Stimulated activated CD8-positive, alpha-beta memory T cell treated with anti-CD3 and anti-CD28 coated beads, Interleukin-15, amount 100 ng/mL, for 24 hours (primary cell): ENCODE results near the gene SLCO4C1.

ENCODE experiments used
- DNase-seq: peaks from one replicate; pipeline ENCODE4 v3.0.0-alpha.2; 2020; ENCODE audit warnings: low read depth

SLCO4C1 gene

DNA sequence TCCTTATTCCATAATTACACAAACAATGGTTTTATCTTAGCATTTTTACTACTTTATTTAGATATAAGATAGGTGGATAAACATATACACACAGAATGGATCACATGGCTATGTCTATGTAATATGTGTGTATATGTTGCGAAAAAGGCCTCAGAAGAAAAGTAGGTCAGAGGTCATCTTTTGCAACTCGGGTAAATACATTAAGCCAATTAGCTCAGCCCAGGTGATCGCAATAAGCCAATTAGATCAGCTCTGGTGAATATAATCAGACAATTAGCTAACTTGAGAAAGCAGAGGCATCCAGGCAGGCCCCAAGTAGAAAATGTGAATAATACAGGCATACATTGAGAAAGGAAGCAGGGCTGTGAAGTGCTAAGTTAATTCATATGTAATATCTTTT lies 24.3 kb downstream of the SLCO4C1 start:
- no peak for DNase-seq

DNA sequence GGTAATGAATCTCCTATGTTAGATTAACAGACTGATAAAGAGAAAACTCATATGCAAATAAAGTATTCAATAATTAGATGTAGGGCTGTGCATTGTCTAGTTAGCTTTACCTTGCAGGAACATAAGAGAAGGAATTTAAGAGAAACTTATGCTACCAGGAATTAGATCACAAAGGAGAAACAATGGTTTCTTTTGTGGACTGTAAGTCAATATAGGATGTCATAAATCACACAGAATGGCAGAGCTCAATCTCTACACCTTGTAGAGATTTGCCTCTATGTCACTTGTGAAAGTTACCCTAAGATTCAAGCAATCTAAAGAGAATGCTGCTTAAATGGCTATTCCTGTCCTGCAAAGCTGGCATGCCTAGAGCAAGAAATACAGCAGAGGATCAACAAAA lies 26.0 kb downstream of the SLCO4C1 start:
- no peak for DNase-seq

DNA sequence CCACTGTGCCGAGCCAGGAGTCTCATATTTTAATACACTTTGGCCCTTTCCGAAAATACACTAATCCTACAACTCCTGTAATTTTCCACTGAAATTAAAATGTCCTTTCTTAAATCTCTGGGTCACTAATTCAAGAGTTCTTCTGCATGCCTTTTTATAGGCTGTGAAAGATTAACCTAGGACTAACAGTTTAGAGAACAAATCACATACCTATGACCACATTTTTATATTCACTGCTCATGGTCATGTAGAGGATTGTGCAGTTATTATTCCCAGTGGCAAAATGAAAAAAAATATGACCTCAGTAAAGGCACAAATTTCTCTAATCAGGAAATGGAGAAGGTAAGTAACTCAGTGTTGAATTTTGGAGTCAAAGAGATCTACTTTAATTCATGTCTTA lies 33.4 kb downstream of the SLCO4C1 start:
- DNase-seq = no peak

DNA sequence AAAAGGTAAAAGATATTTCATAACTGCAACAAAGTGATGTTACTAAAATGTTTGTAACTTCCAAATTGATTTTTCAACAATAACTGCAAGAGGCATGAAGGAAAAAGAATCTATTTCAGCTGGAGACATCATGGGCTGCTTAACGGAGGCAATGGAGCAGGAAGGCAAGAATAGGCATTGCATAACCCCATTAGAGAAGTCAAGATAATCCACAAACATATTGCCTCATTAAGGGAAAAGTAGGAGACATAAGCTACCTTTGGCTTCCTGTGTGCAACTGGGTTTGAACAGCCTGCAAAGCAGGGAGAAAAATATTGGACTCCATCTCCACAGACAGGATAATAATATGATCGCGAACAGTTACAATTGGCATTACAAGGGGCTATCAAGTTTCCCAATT lies 46.7 kb downstream of the SLCO4C1 start:
- no peak for DNase-seq

DNA sequence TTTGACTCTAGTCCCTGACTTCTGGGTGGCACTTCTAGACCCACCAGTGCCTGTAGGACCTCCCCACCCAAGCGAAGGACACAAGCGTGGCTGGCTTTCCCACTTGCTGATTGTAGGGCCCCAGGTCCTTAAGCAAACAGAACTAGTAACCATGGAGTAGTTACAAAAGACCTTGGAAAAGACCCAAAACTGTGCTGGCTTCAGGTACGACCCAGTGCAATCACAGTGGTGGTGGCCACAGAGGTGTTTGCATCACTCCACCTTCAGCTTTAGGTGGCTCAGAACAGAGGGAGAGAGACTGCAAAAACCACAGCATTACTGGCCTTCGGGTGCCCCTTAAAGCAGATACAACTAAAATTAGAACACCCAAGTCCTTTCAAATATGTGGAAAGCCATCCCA lies 52.9 kb downstream of the SLCO4C1 start:
- no peak for DNase-seq

DNA sequence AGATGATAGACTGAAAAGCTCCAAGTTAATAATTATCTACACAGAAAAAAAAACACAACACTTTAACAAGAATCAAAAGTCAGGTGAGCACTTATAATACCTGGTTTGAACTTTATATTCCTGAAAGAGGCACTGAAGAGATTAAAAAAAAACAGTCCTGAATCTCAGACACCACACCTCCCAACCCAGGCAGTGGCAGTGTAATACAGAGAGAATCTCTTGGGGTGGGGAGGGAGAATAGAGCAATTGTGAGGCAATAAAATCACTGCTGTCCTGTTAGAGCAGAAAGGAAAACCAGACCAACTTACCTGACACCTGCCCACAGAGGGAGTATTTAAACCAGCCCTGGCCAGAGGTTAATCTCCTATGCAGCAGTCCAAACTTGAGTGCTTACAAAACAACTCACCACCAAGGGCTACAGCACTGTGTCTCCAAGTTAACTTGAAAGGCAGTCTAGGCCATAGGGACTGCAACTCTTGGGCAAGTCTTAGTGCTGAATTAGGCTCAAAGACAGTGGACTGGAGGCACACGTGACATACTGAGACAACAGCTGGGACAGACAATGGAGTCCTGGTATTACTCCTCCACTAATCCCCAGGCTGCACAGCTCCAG lies 54.2 kb downstream of the SLCO4C1 start:
- no peak for DNase-seq

DNA sequence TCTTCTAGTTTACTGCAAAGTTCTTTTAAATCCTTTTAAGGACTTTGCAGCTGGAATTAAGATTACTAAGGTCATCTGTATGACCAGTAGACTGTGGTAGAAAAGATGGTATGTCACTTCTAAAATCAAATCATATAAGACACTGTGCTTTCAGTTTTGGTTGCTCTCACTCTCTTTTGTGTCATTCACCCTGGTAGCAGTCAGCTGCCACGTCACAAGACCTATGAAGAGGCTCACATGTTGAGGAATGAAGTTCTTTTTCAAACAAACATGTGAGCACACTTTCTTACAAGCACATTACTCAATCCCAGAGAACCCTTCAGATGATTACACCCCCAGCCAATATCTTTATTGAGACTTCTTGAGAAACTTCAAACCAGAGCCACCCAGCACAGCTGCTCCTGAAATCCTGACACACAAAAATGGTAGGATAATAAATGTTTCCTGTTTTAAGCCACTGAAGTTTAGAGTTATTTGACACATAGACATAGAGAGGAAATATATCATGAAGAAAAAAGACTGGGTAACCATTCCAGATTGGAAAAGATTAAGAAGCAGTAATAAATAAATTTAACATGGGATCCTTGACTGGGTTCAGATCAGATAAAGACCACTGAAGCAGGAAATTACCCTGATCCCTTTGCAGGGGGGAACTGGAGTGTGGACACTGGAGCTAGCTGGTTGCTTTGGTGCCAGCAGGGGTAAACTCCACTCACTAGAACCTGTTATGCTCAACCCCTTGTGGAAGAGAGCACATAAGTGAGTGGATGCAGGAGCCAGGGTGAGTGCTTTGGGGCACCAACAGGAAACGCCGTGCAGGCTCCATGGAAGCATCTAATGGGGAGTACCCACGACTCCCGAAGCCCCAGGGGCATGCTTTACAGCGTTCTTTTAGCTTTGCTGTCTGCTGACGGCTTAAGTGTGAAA lies 64.1 kb downstream of the SLCO4C1 start:
- no peak for DNase-seq

DNA sequence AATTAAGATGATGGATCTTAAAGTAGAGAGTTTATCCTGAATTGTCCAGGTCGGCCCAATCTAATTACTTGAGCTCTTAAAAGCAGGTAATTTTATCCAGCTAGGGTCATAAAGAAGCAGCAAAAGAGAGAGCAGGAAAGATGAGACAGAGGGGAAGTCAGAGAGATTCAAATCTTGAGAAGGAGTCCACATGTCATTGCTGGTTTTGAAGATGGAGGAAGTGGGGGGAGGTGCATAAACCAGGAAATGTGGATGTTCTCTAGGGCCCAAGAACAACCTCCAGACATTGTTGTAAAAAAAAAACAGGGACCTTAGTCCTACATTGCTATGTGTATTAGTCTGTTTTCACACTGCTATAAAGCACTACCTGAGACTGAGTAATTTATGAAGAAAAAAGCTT lies 66.4 kb downstream of the SLCO4C1 start:
- no peak for DNase-seq

DNA sequence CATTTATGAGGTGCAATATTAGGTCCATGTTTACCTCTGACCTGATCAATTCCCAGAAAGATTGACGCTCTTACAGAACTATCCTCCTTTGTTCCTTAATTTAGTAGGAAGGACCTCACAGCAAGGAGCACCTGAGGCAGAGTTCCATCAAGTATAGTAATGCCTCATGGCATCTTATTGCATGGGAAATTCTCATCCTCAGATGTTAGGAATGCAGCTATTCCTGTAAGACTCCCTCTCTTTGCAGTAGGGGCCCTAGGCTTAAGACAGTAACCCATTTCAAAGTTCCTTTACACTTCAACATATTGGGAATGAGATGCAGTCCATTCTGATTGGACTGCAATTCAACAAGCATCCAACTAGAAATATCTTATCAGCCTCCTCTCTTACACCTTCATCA lies 69.8 kb downstream of the SLCO4C1 start:
- no peak for DNase-seq

DNA sequence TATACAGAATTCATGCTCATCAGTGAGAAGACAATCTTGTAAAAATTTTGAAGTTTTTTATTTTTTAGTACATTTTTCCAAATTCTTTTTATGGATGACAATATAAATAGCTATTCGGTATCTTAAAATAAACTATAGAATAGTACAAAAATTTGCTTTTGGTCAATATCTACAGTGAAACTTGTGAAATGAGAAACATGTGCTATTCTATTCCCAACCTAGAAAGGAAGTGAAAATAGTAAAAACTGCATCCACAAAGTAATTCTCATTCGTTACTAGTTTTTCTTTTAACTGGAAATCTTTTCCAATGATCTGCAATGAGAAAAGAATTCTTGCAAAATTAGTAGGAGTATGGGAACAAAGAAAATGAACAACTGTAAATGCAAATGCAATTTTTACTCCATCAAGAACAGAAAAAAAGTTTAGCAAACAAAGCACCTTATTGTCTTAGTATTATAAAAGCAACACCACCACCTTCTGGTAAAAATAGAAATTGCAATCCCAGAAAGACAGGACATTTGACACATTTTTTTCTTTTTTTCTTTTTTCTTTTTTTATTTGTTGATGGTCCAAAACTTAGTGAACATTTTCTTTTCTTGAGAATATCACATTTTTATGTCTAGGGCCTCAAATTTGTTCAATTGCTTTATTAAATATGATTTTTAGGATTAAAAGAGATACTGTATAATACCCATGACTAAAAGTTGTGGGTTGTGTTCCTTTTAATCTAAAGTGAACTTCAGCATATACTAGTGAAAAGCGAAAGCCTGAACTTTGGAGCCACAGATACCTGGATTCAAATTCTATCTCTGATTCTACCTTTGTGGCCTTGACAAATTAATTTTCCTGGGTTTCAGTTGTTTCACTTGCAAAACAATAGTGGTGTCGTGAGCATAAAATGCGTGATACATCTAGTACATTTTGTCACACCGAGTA lies 72.3 kb downstream of the SLCO4C1 start:
- DNase-seq = no peak

DNA sequence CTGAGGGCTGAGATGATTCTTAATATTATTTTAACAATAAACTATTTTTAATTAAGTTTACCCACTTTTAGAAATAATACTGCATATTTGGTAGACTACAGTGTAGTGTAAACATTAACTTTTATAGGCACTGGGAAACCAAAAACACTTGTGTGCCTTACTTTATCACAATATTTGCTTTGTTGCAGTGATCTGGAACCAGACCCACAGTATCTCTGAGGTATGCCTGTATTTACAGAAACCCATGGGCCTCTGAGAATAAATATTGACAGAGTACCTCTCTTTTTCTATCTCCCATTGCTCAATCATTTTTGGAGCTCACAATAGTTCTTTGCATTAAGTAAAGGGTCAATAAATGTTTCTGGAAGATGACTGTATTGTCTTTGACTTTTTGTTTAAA lies 73.3 kb downstream of the SLCO4C1 start:
- no peak for DNase-seq

DNA sequence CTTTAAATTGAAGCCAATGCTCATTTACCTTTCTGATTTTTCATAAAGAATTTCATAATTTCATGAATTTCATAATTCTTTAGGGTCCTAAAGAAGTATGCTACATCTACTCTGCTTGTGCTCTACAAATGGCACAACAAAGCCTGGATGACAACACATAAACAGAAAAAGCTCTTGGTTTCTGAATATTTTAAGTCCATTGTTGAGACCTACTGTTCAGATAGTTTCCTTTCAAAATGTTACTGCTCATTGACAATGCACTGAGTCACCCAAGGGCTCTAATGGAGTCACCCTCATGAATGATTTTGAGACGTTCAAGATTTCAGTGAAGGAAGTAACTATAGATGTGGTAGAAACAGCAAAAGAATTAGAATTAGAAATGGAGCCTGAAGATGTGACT lies 74.1 kb downstream of the SLCO4C1 start:
- no peak for DNase-seq

DNA sequence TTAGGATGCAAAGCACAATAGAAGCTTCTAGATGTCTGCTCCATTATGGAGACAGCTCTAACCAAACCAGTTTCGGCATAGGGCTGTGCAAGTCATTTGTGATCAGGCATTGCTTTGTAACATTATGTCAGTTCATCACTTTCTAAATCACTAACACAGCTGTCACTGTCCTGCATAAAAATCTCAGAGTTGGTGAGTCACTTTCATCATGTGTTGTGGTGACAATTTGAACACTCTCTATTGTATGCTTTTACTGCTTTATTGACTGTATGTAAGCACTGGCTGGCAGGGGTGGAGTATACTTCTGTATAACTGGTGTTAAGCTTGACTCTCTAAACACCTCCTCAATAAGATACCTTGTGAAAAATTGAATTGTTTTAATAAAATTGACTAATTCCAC lies 77.9 kb downstream of the SLCO4C1 start:
- DNase-seq = no peak

DNA sequence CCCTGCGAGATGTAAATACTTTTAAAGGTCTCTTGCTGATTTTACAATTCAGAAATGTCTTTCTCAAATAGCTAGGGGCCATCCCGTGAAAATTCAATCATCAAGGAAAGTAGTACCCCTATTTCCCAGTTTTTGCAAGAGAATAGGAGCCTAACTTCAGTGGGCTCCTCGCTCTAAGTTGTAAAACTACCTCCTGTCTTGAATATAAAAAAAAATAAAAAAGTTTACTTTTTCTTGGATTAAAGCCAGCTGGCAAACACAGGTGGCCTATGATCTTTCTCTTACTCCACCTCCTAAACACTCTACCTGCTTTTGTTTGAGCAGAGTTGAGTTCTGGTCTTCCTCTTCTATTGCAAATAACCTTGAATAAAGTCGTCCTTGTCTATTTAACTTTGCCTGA lies 79.4 kb downstream of the SLCO4C1 start:
- DNase-seq = no peak

DNA sequence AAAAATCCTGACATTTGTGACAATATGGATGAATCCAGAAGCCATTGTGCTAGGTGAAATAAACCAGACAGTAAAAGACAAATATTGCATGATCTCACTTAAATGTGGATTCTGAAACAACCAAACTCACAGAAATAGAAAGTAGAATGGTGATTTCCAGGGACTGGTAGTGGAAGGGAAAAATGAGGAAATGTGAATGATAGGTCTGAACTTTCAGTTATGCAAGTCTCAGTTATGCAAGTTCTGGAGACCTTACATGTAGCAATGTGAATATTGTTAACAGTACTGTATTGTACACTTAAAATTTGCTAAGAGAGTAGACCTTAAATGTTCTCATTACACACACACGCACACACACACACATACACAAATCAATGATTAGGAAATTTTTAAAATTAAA lies 84.9 kb downstream of the SLCO4C1 start:
- DNase-seq = no peak

DNA sequence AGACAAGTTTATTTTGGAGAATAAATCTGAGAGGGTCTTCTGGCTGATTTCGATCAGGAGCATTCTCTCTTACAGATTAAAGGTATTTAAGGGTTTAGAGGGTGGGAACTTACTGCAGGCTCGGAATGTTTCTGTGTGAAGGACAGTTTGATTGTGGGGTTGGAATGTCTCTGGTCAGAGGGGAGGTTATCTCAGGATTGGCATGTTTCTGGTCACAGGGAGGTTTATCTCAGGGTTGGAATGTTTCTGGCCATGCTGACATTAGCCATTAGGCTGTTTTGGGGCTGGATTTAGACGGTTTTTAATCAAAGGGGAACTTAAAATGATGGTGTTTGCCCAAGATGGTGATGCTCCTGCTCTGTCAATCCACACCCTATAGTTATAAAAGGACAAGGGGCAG lies 95.2 kb downstream of the SLCO4C1 start:
- no peak for DNase-seq

DNA sequence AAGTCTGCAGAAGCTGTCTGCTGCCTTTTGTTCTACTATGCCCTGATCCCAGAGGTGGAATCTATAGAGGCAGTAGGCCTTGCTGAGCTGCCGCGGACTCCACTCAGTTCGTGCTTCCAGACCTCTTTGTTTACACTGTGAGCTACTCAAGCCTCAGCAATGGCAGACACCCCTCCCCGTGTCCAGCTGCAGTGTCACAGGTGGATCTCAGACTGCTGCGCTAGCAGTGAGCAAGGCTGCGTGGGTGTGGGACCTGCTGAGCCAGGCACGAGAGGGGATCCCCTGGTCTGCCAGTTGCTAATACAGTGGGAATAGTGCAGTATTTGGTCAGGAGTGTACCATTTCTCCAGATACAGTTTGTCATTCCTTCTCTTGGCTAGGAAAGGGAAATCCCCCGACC lies 99.6 kb downstream of the SLCO4C1 start:
- DNase-seq = no peak
